HepG2 (cell line): ENCODE data around the gene CYP4V2. TPM values are rescaled to one million over a fixed set of nuclear protein-coding genes. Genes with fewer than 3 reads are reported as not detected.

Source experiments
- ATAC-seq: fragments of 200-7000 bp; cut with Tn5 transposase; 3 replicates; pipeline ENCODE4 v1.9.1; 2020; ENCODE audit warnings: mild to moderate bottlenecking, moderate library complexity
- BruUV-seq: library from RNA; stranded (reverse); fragments of 400-500 nt; replicated peaks from 2 replicates; lab custom pipeline; 2021; lab: Mats Ljungman, UMichigan
- CTCF ChIA-PET: fragments of 300-600 bp; formaldehyde crosslinking; extraction: SDS; loops from one replicate; lab custom pipeline; 2021; ENCODE audit warnings: low total read pairs, inconsistent platforms, low intra/inter-chr PET ratio; lab: Yijun Ruan, JAX
- POLR2A ChIA-PET: fragments of 350-600 bp; sonication (Branson Sonifier 250); formaldehyde crosslinking; loops from one replicate; lab custom pipeline; 2020; ENCODE audit warnings: antibody characterized with exemption, inconsistent platforms; lab: Yijun Ruan, JAX
- DNase-seq: peaks from one replicate; pipeline ENCODE4 v3.0.0-alpha.2; 2015; ENCODE audit warnings: low spot score
- FAIRE-seq: peaks from 3 replicates; lab custom pipeline; 2011; peaks lifted over from hg19 to GRCh38; lab: Jason Lieb, UNC
- H2AFZ ChIP-seq: one replicate; pipeline ENCODE4 v1.6.1; 2011; ENCODE audit warnings: low read length, inconsistent platforms
- H3K27ac ChIP-seq: fragments of 300-600 bp; 3 replicates; pipeline ENCODE4 v1.8.0; 2011; ENCODE audit warnings: mixed run types, mild to moderate bottlenecking, mixed read lengths, low read length, inconsistent platforms; ENCODE audit not compliant: insufficient read depth; ENCODE audit errors: extremely low read length
- H3K27me3 ChIP-seq, 2 experiments: fragments of 200-600 bp in 1 of 2; 2 replicates in 1 of 2; 3 replicates in 1 of 2; pipeline versions ENCODE4 v1.6.0 to v1.8.0; 2011; ENCODE audit warnings: low read length in 2 of 2, mild to moderate bottlenecking in 2 of 2, moderate library complexity in 2 of 2, inconsistent platforms in 1 of 2; ENCODE audit not compliant: insufficient read depth in 2 of 2, control insufficient read depth in 1 of 2
- H3K36me3 ChIP-seq, 2 experiments: fragments of 200-600 bp in 1 of 2; replicated peaks in 1 of 2; 2 replicates in 1 of 2; 3 replicates in 1 of 2; pipeline versions ENCODE4 v1.5.1 to v1.8.0; 2011; ENCODE audit warnings: low read length in 2 of 2, inconsistent platforms in 1 of 2; ENCODE audit not compliant: insufficient read depth in 2 of 2, control insufficient read depth in 1 of 2
- H3K4me1 ChIP-seq: 2 replicates; pipeline ENCODE4 v1.5.1; 2012; ENCODE audit warnings: low read length, inconsistent platforms; ENCODE audit not compliant: insufficient read depth
- H3K4me2 ChIP-seq: 2 replicates; pipeline ENCODE4 v1.6.0; 2011; ENCODE audit warnings: low read depth, low read length, inconsistent platforms
- H3K4me3 ChIP-seq, 3 experiments: fragments of 200-600 bp in 1 of 3; sonication (generic), shearing (Covaris generic) in 1 of 3; replicated peaks in 1 of 3; 2 replicates each; pipeline ENCODE4 v1.5.1; 2011 to 2016; ENCODE audit warnings: low read length in 3 of 3, inconsistent platforms in 2 of 3, low read depth in 2 of 3, mild to moderate bottlenecking in 2 of 3, control low read depth in 1 of 3, mixed read lengths in 1 of 3; ENCODE audit not compliant: insufficient read depth in 1 of 3
- H3K79me2 ChIP-seq: one replicate; pipeline ENCODE4 v1.6.1; 2011; ENCODE audit warnings: low read length, inconsistent platforms; ENCODE audit not compliant: insufficient read depth
- H3K9ac ChIP-seq: 2 replicates; pipeline ENCODE4 v1.6.0; 2011; ENCODE audit warnings: mild to moderate bottlenecking, low read depth, low read length, inconsistent platforms; ENCODE audit not compliant: insufficient read depth
- H3K9me3 ChIP-seq: 2 replicates; pipeline ENCODE4 v1.5.1; 2012; ENCODE audit warnings: mild to moderate bottlenecking, low read length
- H4K20me1 ChIP-seq: 2 replicates; pipeline ENCODE4 v1.6.0; 2011; ENCODE audit warnings: inconsistent platforms, mild to moderate bottlenecking, low read length, moderate library complexity; ENCODE audit not compliant: insufficient read depth
- AHR ChIP-seq: IDR thresholded peaks from 2 replicates; pipeline ENCODE4 v1.6.1; 2018; ENCODE audit warnings: missing genetic modification reagents, missing compliant biosample characterization
- ELF3 ChIP-seq: IDR thresholded peaks from 2 replicates; pipeline ENCODE4 v1.6.1; 2016; ENCODE audit warnings: missing genetic modification reagents, missing compliant biosample characterization
- ETV6 ChIP-seq: sonication (generic); formaldehyde crosslinking; conservative IDR thresholded peaks from 2 replicates; pipeline ENCODE4 v1.4.0; 2020; ENCODE audit warnings: missing genetic modification reagents
- HDAC2 ChIP-seq: sonication (generic); formaldehyde crosslinking; IDR thresholded peaks from 2 replicates; pipeline ENCODE4 v1.4.0; 2020; ENCODE audit warnings: missing genetic modification reagents
- KDM5A ChIP-seq: fragments of 200-600 bp; sonication (generic); IDR thresholded peaks from 2 replicates; pipeline ENCODE4 v1.7.0; 2018; ENCODE audit warnings: antibody characterized with exemption, mild to moderate bottlenecking, low read length, borderline replicate concordance
- MATR3 ChIP-seq: sonication (generic); formaldehyde crosslinking; IDR thresholded peaks from 2 replicates; pipeline ENCODE4 v1.4.0; 2020; ENCODE audit warnings: missing genetic modification reagents
- MBD4 ChIP-seq: IDR thresholded peaks from 2 replicates; pipeline ENCODE4 v1.6.1; 2012; ENCODE audit warnings: low read length, inconsistent platforms, borderline replicate concordance
- SMAD3 ChIP-seq: sonication (generic); formaldehyde crosslinking; IDR thresholded peaks from 2 replicates; pipeline ENCODE4 v1.4.0; 2020; ENCODE audit warnings: missing genetic modification reagents
- ZNF468 ChIP-seq: sonication (generic); formaldehyde crosslinking; IDR thresholded peaks from 2 replicates; pipeline ENCODE4 v1.8.0; 2022; ENCODE audit warnings: mild to moderate bottlenecking, moderate library complexity, missing genetic modification reagents
- ZNF766 ChIP-seq: sonication (generic); formaldehyde crosslinking; IDR thresholded peaks from 2 replicates; pipeline ENCODE4 v1.5.0; 2020; ENCODE audit warnings: missing genetic modification reagents, borderline replicate concordance
- ZNF776 ChIP-seq: sonication (generic); formaldehyde crosslinking; IDR thresholded peaks from 2 replicates; pipeline ENCODE4 v1.4.0; 2020; ENCODE audit warnings: mild to moderate bottlenecking, missing genetic modification reagents
- whole genome bisulfite sequencing: methylation state at CpG from one replicate; pipeline ENCODE4 v1.1.6; 2017; ENCODE audit warnings: low lambda C conversion rate; 5-methylcytosine and 5-hydroxymethylcytosine counted together
- in situ Hi-C: cut with HindIII; loops from 2 replicates; pipeline ENCODE4 v1.10.0; 2017; ENCODE audit warnings: low pct_unique_long_range_greater_than_20kb; ENCODE audit not compliant: extremely low pct_ligation_motif_present
- intact Hi-C: fragments of 100-400 bp; cut with micrococcal nuclease; formaldehyde crosslinking; loops from one replicate; pipeline ENCODE4 v1.10.0; 2022; ENCODE audit not compliant: unreplicated experiment
- polyA plus RNA-seq, 8 experiments: library from polyadenylated mRNA; depleted of rRNA in 3 of 8; stranded (reverse) in 7 of 8; unstranded in 1 of 8; fragments of >200 nt; fragmentation: Illumina TruSeq in 4 of 8; extraction: Trizol in 4 of 8; gene quantifications; 2 replicates each; pipeline versions ENCODE4 v1.2.1 to v1.2.3, GENCODE V29; 2011 to 2016; ENCODE audit warnings: low read depth in 4 of 8, missing spikeins in 1 of 8, mixed read lengths in 1 of 8; ENCODE audit not compliant: insufficient read depth in 1 of 8
- total RNA-seq, 5 experiments: library from RNA; depleted of rRNA; stranded (reverse); fragments of >200 nt; fragmentation: Illumina TruSeq; extraction: Trizol; gene quantifications; 2 replicates each; pipeline ENCODE4 v1.2.3, GENCODE V29; 2016; ENCODE audit warnings: low read depth in 1 of 5
- TF ChIP-seq, protein P1 (sequence below): sonication (generic); IDR thresholded peaks from 2 replicates; pipeline ENCODE4 v1.6.1; 2016; ENCODE audit warnings: low read depth, borderline replicate concordance
- TF ChIP-seq, protein P2 (sequence below): sonication (generic); formaldehyde crosslinking; IDR thresholded peaks from 2 replicates; pipeline ENCODE4 v1.4.0; 2020; ENCODE audit warnings: missing genetic modification reagents
- TF ChIP-seq, protein P3 (sequence below): sonication (generic); formaldehyde crosslinking; IDR thresholded peaks from 2 replicates; pipeline ENCODE4 v1.5.0; 2020; ENCODE audit warnings: mild to moderate bottlenecking, missing genetic modification reagents, borderline replicate concordance

The CYP4V2 gene
- total and polyA plus RNA-seq, 2 of the 13 experiments (the other 11 are each of a cell fraction or from before 2014, with no cell fraction given), result 4.7 to 7.2 TPM

DNA sequence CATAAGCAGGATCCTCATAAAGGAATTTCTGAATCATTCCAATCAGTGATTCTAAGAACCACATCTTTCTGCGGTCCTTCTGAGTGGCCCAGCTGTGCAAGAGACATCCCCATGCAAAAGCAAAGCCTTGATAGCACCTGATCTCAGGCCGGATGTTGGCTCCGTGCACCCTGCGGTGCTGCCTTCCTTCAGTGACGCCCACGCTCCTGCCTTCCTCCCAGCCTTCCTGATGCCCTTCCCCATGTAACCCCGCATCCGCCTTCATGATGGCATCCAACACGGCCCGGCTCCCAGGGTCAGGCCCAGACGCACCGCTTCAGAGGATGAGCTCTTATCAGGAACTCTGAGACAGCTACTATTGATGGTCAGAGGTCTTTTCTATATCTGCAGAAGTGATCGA lies 20.4 kb upstream of the CYP4V2 start:
- Histone ChIP-seq H4K20me1 (no peaks in the 10 kb centered on the region), H2AFZ (no peak overlapping the region), H3K36me3 (no peaks in the 10 kb centered on the region), H3K4me3 (no peak overlapping the region), H3K27ac (no peak overlapping the region), H3K79me2 (no peaks in the 10 kb centered on the region), H3K4me2 (no peak overlapping the region), H3K4me1 (peaks cover 37% of the 10 kb centered on the region), H3K27me3 (peaks cover 0 to under 1% of the 10 kb centered on the region in 2 experiments; a peak in 1 of 5 replicates), H3K9ac (no peak overlapping the region), H3K9me3 (no peaks in the 10 kb centered on the region)
- FAIRE-seq, result no peak
- DNase-seq, result no peak
- CTCF ChIA-PET, result no interaction called here
- ATAC-seq, result no peak; the same call in 2 of the 3 replicates
- 69% methylated on average over 13 of the region's 13 CpGs for WGBS
- POLR2A ChIA-PET, result no interaction called here
- TF ChIP-seq AHR (no peak), ELF3 (no peak), KDM5A (no peak), ETV6 (CRISPR knock-in tag) (no peak), ZNF776 (CRISPR knock-in tag) (no peak)
- no TSS peak for BruUV-seq
- intact Hi-C loops (no loop called here), in situ Hi-C loops (no loop called here)

DNA sequence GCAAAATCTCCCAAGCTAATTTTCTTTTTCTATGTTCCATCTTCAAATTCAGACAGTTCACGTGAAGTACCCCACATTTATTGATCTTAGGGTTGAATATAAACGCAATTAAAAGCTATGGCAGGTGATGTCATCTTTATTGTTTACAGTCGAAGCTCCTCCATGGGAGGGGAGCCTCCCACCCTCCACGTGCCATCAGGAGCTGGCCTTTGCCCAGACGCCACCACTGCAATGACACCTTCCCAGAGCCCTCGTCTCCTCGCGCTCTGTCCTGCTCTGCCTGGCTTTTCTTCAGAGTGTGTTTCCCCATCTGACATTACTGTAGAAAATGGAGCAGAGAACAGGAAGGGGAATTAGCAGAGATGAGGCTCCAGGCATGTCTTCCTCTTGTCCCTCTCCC lies 18.8 kb upstream of the CYP4V2 start:
- FAIRE-seq, result no peak
- TF ChIP-seq MATR3 (CRISPR knock-in tag), result no peak
- TF ChIP-seq, protein P1, sequence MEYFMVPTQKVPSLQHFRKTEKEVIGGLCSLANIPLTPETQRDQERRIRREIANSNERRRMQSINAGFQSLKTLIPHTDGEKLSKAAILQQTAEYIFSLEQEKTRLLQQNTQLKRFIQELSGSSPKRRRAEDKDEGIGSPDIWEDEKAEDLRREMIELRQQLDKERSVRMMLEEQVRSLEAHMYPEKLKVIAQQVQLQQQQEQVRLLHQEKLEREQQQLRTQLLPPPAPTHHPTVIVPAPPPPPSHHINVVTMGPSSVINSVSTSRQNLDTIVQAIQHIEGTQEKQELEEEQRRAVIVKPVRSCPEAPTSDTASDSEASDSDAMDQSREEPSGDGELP, result no peak
- no peak for TF ChIP-seq SMAD3 (CRISPR knock-in tag)
- TF ChIP-seq, protein P2, sequence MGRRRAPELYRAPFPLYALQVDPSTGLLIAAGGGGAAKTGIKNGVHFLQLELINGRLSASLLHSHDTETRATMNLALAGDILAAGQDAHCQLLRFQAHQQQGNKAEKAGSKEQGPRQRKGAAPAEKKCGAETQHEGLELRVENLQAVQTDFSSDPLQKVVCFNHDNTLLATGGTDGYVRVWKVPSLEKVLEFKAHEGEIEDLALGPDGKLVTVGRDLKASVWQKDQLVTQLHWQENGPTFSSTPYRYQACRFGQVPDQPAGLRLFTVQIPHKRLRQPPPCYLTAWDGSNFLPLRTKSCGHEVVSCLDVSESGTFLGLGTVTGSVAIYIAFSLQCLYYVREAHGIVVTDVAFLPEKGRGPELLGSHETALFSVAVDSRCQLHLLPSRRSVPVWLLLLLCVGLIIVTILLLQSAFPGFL (CRISPR knock-in tag), result no peak
- TF ChIP-seq ZNF766, result no peak
- no peak for TF ChIP-seq HDAC2 (CRISPR knock-in tag)
- TF ChIP-seq, protein P3, sequence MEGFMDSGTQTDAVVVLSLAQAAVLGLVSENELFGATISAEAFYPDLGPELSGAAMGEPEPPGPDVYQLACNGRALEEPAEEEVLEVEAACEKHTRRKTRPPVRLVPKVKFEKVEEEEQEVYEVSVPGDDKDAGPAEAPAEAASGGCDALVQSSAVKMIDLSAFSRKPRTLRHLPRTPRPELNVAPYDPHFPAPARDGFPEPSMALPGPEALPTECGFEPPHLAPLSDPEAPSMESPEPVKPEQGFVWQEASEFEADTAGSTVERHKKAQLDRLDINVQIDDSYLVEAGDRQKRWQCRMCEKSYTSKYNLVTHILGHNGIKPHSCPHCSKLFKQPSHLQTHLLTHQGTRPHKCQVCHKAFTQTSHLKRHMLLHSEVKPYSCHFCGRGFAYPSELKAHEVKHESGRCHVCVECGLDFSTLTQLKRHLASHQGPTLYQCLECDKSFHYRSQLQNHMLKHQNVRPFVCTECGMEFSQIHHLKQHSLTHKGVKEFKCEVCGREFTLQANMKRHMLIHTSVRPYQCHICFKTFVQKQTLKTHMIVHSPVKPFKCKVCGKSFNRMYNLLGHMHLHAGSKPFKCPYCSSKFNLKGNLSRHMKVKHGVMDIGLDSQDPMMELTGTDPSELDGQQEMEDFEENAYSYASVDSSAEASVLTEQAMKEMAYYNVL (CRISPR knock-in tag), result no peak
- TF ChIP-seq ZNF468 (CRISPR knock-in tag), result no peak
- TF ChIP-seq MBD4, result no peak
- TF ChIP-seq, all 625 proteins: peak for 0
- Histone ChIP-seq H2AFZ (no peak overlapping the region), H4K20me1 (no peaks in the 10 kb centered on the region), H3K4me2 (no peak overlapping the region), H3K9me3 (no peaks in the 10 kb centered on the region), H3K4me1 (peaks cover 27% of the 10 kb centered on the region), H3K79me2 (no peaks in the 10 kb centered on the region), H3K36me3 (no peaks in the 10 kb centered on the region), H3K27ac (no peak overlapping the region), H3K27me3 (no peaks in the 10 kb centered on the region), H3K4me3 (no peak overlapping the region), H3K9ac (no peak overlapping the region)
- WGBS, result 19% methylated on average over 8 of the region's 8 CpGs
- ATAC-seq (no peak), DNase-seq (no peak)
- intact Hi-C loops, result no loop called here
- POLR2A ChIA-PET, result no interaction called here
- in situ Hi-C loops, result no loop called here
- CTCF ChIA-PET, result no interaction called here
- no TSS peak for BruUV-seq
